ENCODE measurements around the gene HDAC9. TPM values are rescaled to one million over a fixed set of nuclear protein-coding genes. Genes with fewer than 3 reads are reported as not detected.
"Not testable (repeated sequence)": the region's sequence is repeated elsewhere in the genome, so short reads cannot be mapped to it uniquely, and the experiment has no call there.

Gene HDAC9
- total RNA-seq, 1 donor = 55.0 TPM

GRCh38 chr7:18727115-18727870 is 231.7 kb downstream of the HDAC9 start:
- no peak for DNase-seq (ENCODE audit: low read depth)
- H3K4me3 ChIP-seq (ENCODE audit: low read depth, low read length) = no peak overlapping the region
- no peak for TF ChIP-seq CTCF (IDR thresholded peaks at IDR 0.05; ENCODE audit: insufficient read depth, low read length)

GRCh38 chr7:18736012-18736411 is 240.5 kb downstream of the HDAC9 start:
- not testable (repeated sequence) for DNase-seq (ENCODE audit: low read depth); H3K4me3 ChIP-seq (ENCODE audit: low read depth, low read length)

- no peak for DNase-seq (ENCODE audit: low read depth)
- no peak for TF ChIP-seq CTCF (IDR thresholded peaks at IDR 0.05; ENCODE audit: insufficient read depth, low read length)
- no peak overlapping the region for H3K4me3 ChIP-seq (ENCODE audit: low read depth, low read length)
These were observed 245.0 kb downstream of the HDAC9 start for GRCh38 chr7:18740579-18740988.

GRCh38 chr7:18753972-18754610 is 258.5 kb downstream of the HDAC9 start:
- DNase-seq (ENCODE audit: low read depth) = peak; percentile 91
- no peak overlapping the region for H3K4me3 ChIP-seq (ENCODE audit: low read depth, low read length)
- no peak for TF ChIP-seq CTCF (IDR thresholded peaks at IDR 0.05; ENCODE audit: insufficient read depth, low read length)

GRCh38 chr7:18754766-18755165 is 259.2 kb downstream of the HDAC9 start:
- H3K4me3 ChIP-seq (ENCODE audit: low read depth, low read length) = peak overlapping the region; percentile 20
- TF ChIP-seq CTCF (IDR thresholded peaks at IDR 0.05; ENCODE audit: insufficient read depth, low read length) = peak; percentile 7
- peak; percentile 67 for DNase-seq (ENCODE audit: low read depth)

GRCh38 chr7:18755793-18756192 is 260.2 kb downstream of the HDAC9 start:
- H3K4me3 ChIP-seq (ENCODE audit: low read depth, low read length) = no peak overlapping the region
- DNase-seq (ENCODE audit: low read depth) = no peak
- no peak for TF ChIP-seq CTCF (IDR thresholded peaks at IDR 0.05; ENCODE audit: insufficient read depth, low read length)

- no peak for TF ChIP-seq CTCF (IDR thresholded peaks at IDR 0.05; ENCODE audit: insufficient read depth, low read length)
These were observed 261.0 kb downstream of the HDAC9 start for GRCh38 chr7:18756378-18757050.

More at GRCh38 chr7:18756378-18757050, 261.0 kb downstream of the HDAC9 start:
- no peak for DNase-seq (ENCODE audit: low read depth)
- H3K4me3 ChIP-seq (ENCODE audit: low read depth, low read length) = no peak overlapping the region

All from fibroblast of the aortic adventitia (primary cell).